Ishikawa (cell line): ENCODE measurements around the gene L3MBTL1.

Experiments used
- CEBPB ChIP-seq: IDR thresholded peaks from 2 replicates; pipeline ENCODE4 v1.6.1; 2012
- CREB1 ChIP-seq: IDR thresholded peaks from 2 replicates; pipeline ENCODE4 v1.6.1; 2012; ENCODE audit warnings: low read depth
- EGR1 ChIP-seq: IDR thresholded peaks from 2 replicates; pipeline ENCODE4 v1.6.1; 2012
- EP300 ChIP-seq: IDR thresholded peaks from 2 replicates; pipeline ENCODE4 v1.6.1; 2012; ENCODE audit warnings: borderline replicate concordance
- FOXM1 ChIP-seq: IDR thresholded peaks from 2 replicates; pipeline ENCODE4 v1.6.1; 2012; ENCODE audit warnings: low read depth, borderline replicate concordance
- MAX ChIP-seq: IDR thresholded peaks from 2 replicates; pipeline ENCODE4 v1.6.1; 2012
- NFIC ChIP-seq: IDR thresholded peaks from 2 replicates; pipeline ENCODE4 v1.6.1; 2012
- RAD21 ChIP-seq: IDR thresholded peaks from 2 replicates; pipeline ENCODE4 v1.6.1; 2012; ENCODE audit warnings: low read depth
- TAF1 ChIP-seq: IDR thresholded peaks from 2 replicates; pipeline ENCODE4 v1.6.1; 2012; ENCODE audit warnings: low read depth, mild to moderate bottlenecking
- TCF12 ChIP-seq: IDR thresholded peaks from 2 replicates; pipeline ENCODE4 v1.6.1; 2012; ENCODE audit warnings: low read depth
- TEAD4 ChIP-seq: IDR thresholded peaks from 2 replicates; pipeline ENCODE4 v1.6.1; 2012
- USF1 ChIP-seq: IDR thresholded peaks from 2 replicates; pipeline ENCODE4 v1.6.1; 2012
- YY1 ChIP-seq: IDR thresholded peaks from 2 replicates; pipeline ENCODE4 v1.6.1; 2012; ENCODE audit warnings: low read depth
- ZBTB7A ChIP-seq: IDR thresholded peaks from 2 replicates; pipeline ENCODE4 v1.6.1; 2012; ENCODE audit warnings: low read depth
- TF ChIP-seq, protein P1 (sequence below): IDR thresholded peaks from 2 replicates; pipeline ENCODE4 v1.6.1; 2012; ENCODE audit warnings: low read depth, mild to moderate bottlenecking

Gene L3MBTL1

DNA sequence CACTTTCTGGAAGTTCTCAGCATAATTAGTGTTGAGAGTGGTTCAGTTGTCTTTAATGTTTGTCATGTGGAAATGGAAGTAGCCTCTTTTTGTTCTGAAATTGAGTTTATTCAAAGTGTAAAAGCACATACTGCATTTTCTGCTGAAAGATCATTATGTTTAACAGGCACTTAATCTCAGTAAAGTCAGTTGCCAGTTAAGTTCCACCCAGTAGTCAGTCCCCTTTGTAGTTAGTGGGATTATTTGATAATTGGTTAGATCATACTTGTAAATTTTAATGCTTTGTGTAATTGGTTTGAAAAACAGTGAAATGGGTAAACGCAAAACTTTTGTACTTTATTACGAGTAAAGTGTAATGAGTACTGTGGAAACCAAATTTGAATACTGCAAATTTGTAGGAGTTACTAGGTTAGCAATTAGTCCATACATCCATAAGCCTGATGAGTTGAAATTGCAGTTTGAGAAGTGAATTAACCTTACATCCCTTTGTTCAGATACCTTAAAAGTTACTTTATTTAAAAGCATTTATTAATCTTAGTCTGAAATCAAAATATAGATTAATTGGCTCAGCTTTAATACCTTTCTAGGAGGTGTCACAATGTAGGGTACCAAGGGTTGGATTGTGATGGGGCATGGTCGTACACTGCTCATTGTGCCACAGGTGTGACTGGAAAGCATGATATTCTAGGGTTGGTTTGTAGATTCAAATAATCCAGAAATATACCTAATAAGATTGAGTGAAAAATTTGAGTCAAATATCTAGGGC lies 45.4 kb upstream of the L3MBTL1 start:
- no peak for TF ChIP-seq NFIC
- no peak for TF ChIP-seq USF1
- no peak for TF ChIP-seq CEBPB
- TF ChIP-seq ZBTB7A = no peak

GRCh38 chr20:43462660-43463526 lies 44.6 kb upstream of the L3MBTL1 start:
- TF ChIP-seq, protein P1, sequence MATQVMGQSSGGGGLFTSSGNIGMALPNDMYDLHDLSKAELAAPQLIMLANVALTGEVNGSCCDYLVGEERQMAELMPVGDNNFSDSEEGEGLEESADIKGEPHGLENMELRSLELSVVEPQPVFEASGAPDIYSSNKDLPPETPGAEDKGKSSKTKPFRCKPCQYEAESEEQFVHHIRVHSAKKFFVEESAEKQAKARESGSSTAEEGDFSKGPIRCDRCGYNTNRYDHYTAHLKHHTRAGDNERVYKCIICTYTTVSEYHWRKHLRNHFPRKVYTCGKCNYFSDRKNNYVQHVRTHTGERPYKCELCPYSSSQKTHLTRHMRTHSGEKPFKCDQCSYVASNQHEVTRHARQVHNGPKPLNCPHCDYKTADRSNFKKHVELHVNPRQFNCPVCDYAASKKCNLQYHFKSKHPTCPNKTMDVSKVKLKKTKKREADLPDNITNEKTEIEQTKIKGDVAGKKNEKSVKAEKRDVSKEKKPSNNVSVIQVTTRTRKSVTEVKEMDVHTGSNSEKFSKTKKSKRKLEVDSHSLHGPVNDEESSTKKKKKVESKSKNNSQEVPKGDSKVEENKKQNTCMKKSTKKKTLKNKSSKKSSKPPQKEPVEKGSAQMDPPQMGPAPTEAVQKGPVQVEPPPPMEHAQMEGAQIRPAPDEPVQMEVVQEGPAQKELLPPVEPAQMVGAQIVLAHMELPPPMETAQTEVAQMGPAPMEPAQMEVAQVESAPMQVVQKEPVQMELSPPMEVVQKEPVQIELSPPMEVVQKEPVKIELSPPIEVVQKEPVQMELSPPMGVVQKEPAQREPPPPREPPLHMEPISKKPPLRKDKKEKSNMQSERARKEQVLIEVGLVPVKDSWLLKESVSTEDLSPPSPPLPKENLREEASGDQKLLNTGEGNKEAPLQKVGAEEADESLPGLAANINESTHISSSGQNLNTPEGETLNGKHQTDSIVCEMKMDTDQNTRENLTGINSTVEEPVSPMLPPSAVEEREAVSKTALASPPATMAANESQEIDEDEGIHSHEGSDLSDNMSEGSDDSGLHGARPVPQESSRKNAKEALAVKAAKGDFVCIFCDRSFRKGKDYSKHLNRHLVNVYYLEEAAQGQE = no peak
- TF ChIP-seq TEAD4 = no peak
- TF ChIP-seq ZBTB7A = no peak
- no peak for TF ChIP-seq CEBPB
- no peak for TF ChIP-seq EGR1
- TF ChIP-seq TAF1 = no peak
- no peak for TF ChIP-seq TCF12
- TF ChIP-seq CREB1 = no peak
- TF ChIP-seq FOXM1 = no peak
- TF ChIP-seq EP300 = no peak
- no peak for TF ChIP-seq NFIC
- TF ChIP-seq MAX = no peak
- no peak for TF ChIP-seq USF1
- TF ChIP-seq RAD21 = no peak
- TF ChIP-seq YY1 = no peak

GRCh38 chr20:43463527-43464218 lies 43.8 kb upstream of the L3MBTL1 start:
- TF ChIP-seq TAF1 (no peak), RAD21 (no peak), TCF12 (no peak), EGR1 (no peak), TEAD4 (no peak), USF1 (no peak)

- TF ChIP-seq YY1 = no peak
- TF ChIP-seq ZBTB7A = no peak
- TF ChIP-seq TAF1 = no peak
- TF ChIP-seq CREB1 = no peak
- TF ChIP-seq, protein P1 = no peak
- no peak for TF ChIP-seq EP300
- no peak for TF ChIP-seq TEAD4
- TF ChIP-seq FOXM1 = no peak
- TF ChIP-seq USF1 = no peak
- TF ChIP-seq NFIC = no peak
- no peak for TF ChIP-seq TCF12
- TF ChIP-seq MAX = no peak
- TF ChIP-seq RAD21 = no peak
Observed at GRCh38 chr20:43464219-43464790, 43.2 kb upstream of the L3MBTL1 start.
